Liver (tissue), 3 donors: Measurements from ENCODE around the gene FAM228B.

ENCODE experiments used
- ATF3 ChIP-seq: IDR thresholded peaks from 2 replicates; pipeline ENCODE4 v1.6.1; 2016; ENCODE audit warnings: antibody characterized with exemption
- CTCF ChIP-seq: fragments of 150-350 bp; IDR thresholded peaks from 2 replicates; pipeline ENCODE4 v1.5.1; 2017; ENCODE audit warnings: improper control_type of control experiment, low read depth, low read length; ENCODE audit not compliant: missing input control
- EGR1 ChIP-seq, 2 donors: IDR thresholded peaks; 2 replicates each; pipeline ENCODE4 v1.6.1; 2016 to 2018; ENCODE audit warnings: antibody characterized with exemption in 2 of 2, low read depth in 2 of 2
- FOXA1 ChIP-seq: IDR thresholded peaks from 2 replicates; pipeline ENCODE4 v1.6.1; 2016; ENCODE audit warnings: antibody characterized with exemption
- GABPA ChIP-seq, 2 donors: IDR thresholded peaks in 1 of 2; conservative IDR thresholded peaks in 1 of 2; 2 replicates each; pipeline ENCODE4 v1.6.1; 2016; ENCODE audit warnings: antibody characterized with exemption in 2 of 2, mild to moderate bottlenecking in 1 of 2, moderate library complexity in 1 of 2
- JUND ChIP-seq, 2 donors: IDR thresholded peaks; 2 replicates each; pipeline ENCODE4 v1.6.1; 2016; ENCODE audit warnings: antibody characterized with exemption in 2 of 2
- MAX ChIP-seq: IDR thresholded peaks from 2 replicates; pipeline ENCODE4 v1.6.1; 2016; ENCODE audit warnings: antibody characterized with exemption
- NR2F2 ChIP-seq: IDR thresholded peaks from 2 replicates; pipeline ENCODE4 v1.6.1; 2016; ENCODE audit warnings: antibody characterized with exemption
- RAD21 ChIP-seq, 2 donors: IDR thresholded peaks; 2 replicates each; pipeline ENCODE4 v1.6.1; 2016; ENCODE audit warnings: antibody characterized with exemption in 2 of 2, mild to moderate bottlenecking in 2 of 2
- REST ChIP-seq: IDR thresholded peaks from 2 replicates; pipeline ENCODE4 v1.6.1; 2016; ENCODE audit warnings: antibody characterized with exemption, mild to moderate bottlenecking
- RXRA ChIP-seq, 2 donors: IDR thresholded peaks; 2 replicates each; pipeline ENCODE4 v1.6.1; 2017 to 2018; ENCODE audit warnings: antibody characterized with exemption in 2 of 2, mild to moderate bottlenecking in 1 of 2
- SP1 ChIP-seq: IDR thresholded peaks from 2 replicates; pipeline ENCODE4 v1.6.1; 2018; ENCODE audit warnings: antibody characterized with exemption, mild to moderate bottlenecking
- TAF1 ChIP-seq: conservative IDR thresholded peaks from 2 replicates; pipeline ENCODE4 v1.6.1; 2016; ENCODE audit warnings: antibody characterized with exemption, mild to moderate bottlenecking
- ZBTB33 ChIP-seq: IDR thresholded peaks from 2 replicates; pipeline ENCODE4 v1.6.1; 2016; ENCODE audit warnings: antibody characterized with exemption
- donor health status: healthy.
- donor health status: healthy.

- TF ChIP-seq CTCF (no peak), ZBTB33 (no peak), TAF1 (no peak), RAD21 (IDR thresholded peaks at IDR 0.05) (no peak), ATF3 (no peak), REST (no peak), NR2F2 (no peak), MAX (no peak), GABPA (IDR thresholded peaks at IDR 0.05 in 1 of 2, conservative IDR thresholded peaks at IDR 0.05 in 1 of 2) (no peak), RXRA (IDR thresholded peaks at IDR 0.05) (no peak), FOXA1 (no peak), SP1 (no peak), JUND (IDR thresholded peaks at IDR 0.05) (no peak), EGR1 (IDR thresholded peaks at IDR 0.05; ENCODE audit: low read depth in 2 of 2) (no peak)
Measured at GRCh38 chr2:24121469-24121868, 1.8 kb upstream of the FAM228B start.
